ENCODE data around the gene PPARG. TPM values are rescaled to one million over a fixed set of nuclear protein-coding genes. Genes with fewer than 3 reads are reported as not detected.
"Not testable (repeated sequence)": the region's sequence is repeated elsewhere in the genome, so short reads cannot be mapped to it uniquely, and the experiment has no call there.

PPARG gene
- total and polyA plus RNA-seq, 7 donors, result 9.7 to 111 (median 17.8) TPM

- no peak for DNase-seq
- H3K4me3 ChIP-seq, result no peak overlapping the region
- intact Hi-C loops (cut with DNase I), result no loop called here
- no peaks in the 10 kb centered on the region for H3K36me3 ChIP-seq
- no peak overlapping the region for H3K27ac ChIP-seq
- no peaks in the 10 kb centered on the region for H3K9me3 ChIP-seq
- WGBS, 2 donors, result 85% methylated on average over 3 of the region's 3 CpGs
- no peak for TF ChIP-seq EP300 (IDR thresholded peaks at IDR 0.05)
- TF ChIP-seq POLR2A (IDR thresholded peaks at IDR 0.05), result no peak
- TF ChIP-seq CTCF (IDR thresholded peaks at IDR 0.05), result no peak
- TF ChIP-seq POLR2AphosphoS5 (IDR thresholded peaks at IDR 0.05), result no peak
- peaks cover 0 to 5% (median 0%) of the 10 kb centered on the region in 4 donors for H3K4me1 ChIP-seq
- peaks cover 0 to 4% (median 0%) of the 10 kb centered on the region in 3 donors for H3K27me3 ChIP-seq
These were observed 12.8 kb upstream of the PPARG start for GRCh38 chr3:12275974-12276650.

- H3K27me3 ChIP-seq; DNase-seq; H3K9me3 ChIP-seq; H3K27ac ChIP-seq; H3K36me3 ChIP-seq; H3K4me3 ChIP-seq; intact Hi-C loops (cut with DNase I); H3K4me1 ChIP-seq: not testable (repeated sequence)
- WGBS, 2 donors, result 89 to 91% methylated on average over 5 of the region's 5 CpGs
These were observed 12.0 kb upstream of the PPARG start for GRCh38 chr3:12276827-12277226.

- 90 to 96% methylated on average over 3 of the region's 3 CpGs for WGBS, 2 donors
- no peak for DNase-seq
These were observed 10.3 kb upstream of the PPARG start for GRCh38 chr3:12278566-12278965.

GRCh38 chr3:12279591-12280326 lies 9.1 kb upstream of the PPARG start:
- intact Hi-C loops (cut with DNase I), result no loop called here
- Histone ChIP-seq H3K36me3 (no peaks in the 10 kb centered on the region), H3K27me3 (peaks cover 0 to 8% (median 1%) of the 10 kb centered on the region in 3 donors), H3K9me3 (no peaks in the 10 kb centered on the region), H3K27ac (no peak overlapping the region), H3K4me1 (peaks cover 0 to 5% (median 0%) of the 10 kb centered on the region in 4 donors), H3K4me3 (no peak overlapping the region)
- no peak for DNase-seq
- 84 to 91% methylated on average over 10 of the region's 10 CpGs for WGBS, 2 donors
- no peak for TF ChIP-seq EP300 (IDR thresholded peaks at IDR 0.05)
- TF ChIP-seq POLR2AphosphoS5 (IDR thresholded peaks at IDR 0.05), result no peak
- TF ChIP-seq POLR2A (IDR thresholded peaks at IDR 0.05), result no peak
- no peak for TF ChIP-seq CTCF (IDR thresholded peaks at IDR 0.05)

More at GRCh38 chr3:12278566-12278965, 10.3 kb upstream of the PPARG start:
- peaks cover 0 to 4% (median 0%) of the 10 kb centered on the region in 3 donors for H3K27me3 ChIP-seq
- TF ChIP-seq POLR2AphosphoS5 (IDR thresholded peaks at IDR 0.05) (no peak), EP300 (IDR thresholded peaks at IDR 0.05) (no peak)
- peaks cover 0 to 5% (median 0%) of the 10 kb centered on the region in 4 donors for H3K4me1 ChIP-seq
- H3K4me3 ChIP-seq, result no peak overlapping the region
- H3K9me3 ChIP-seq, result no peaks in the 10 kb centered on the region
- intact Hi-C loops (cut with DNase I), result no loop called here
- no peaks in the 10 kb centered on the region for H3K36me3 ChIP-seq
- H3K27ac ChIP-seq, result no peak overlapping the region

GRCh38 chr3:12280357-12280806 lies 8.5 kb upstream of the PPARG start:
- no peak for DNase-seq
- H3K36me3 ChIP-seq, result no peaks in the 10 kb centered on the region
- H3K4me1 ChIP-seq, result peaks cover 0 to 5% (median 0%) of the 10 kb centered on the region in 4 donors
- intact Hi-C loops (cut with DNase I), result no loop called here
- peaks cover 0 to 5% (median 0%) of the 10 kb centered on the region in 4 donors for H3K9me3 ChIP-seq
- 38 to 59% methylated on average over 9 of the region's 9 CpGs for WGBS, 2 donors
- H3K4me3 ChIP-seq, result no peak overlapping the region
- TF ChIP-seq POLR2AphosphoS5 (IDR thresholded peaks at IDR 0.05) (no peak), CTCF (IDR thresholded peaks at IDR 0.05) (no peak), EP300 (IDR thresholded peaks at IDR 0.05) (no peak), POLR2A (IDR thresholded peaks at IDR 0.05) (no peak)
- no peak overlapping the region for H3K27ac ChIP-seq
- peaks cover 0 to 14% (median 6%) of the 10 kb centered on the region in 3 donors for H3K27me3 ChIP-seq

Data from sigmoid colon (tissue), 7 donors.